KOPT-K1 (cell line): ENCODE results near the gene SPG7.

ENCODE experiments used
- H3K27ac ChIP-seq: fragments of 200-600 bp; sonication (generic); 2 replicates; pipeline ENCODE4 v1.5.1; 2016; ENCODE audit warnings: antibody characterized with exemption, mild to moderate bottlenecking, low read depth, low read length; ENCODE audit not compliant: poor library complexity, severe bottlenecking
- H3K36me3 ChIP-seq: fragments of 200-600 bp; sonication (generic); 2 replicates; pipeline ENCODE4 v1.5.1; 2017; ENCODE audit warnings: antibody characterized with exemption, mild to moderate bottlenecking, low read length, moderate library complexity; ENCODE audit not compliant: insufficient read depth
- H3K9me3 ChIP-seq: fragments of 200-600 bp; sonication (generic); 2 replicates; pipeline ENCODE4 v1.5.1; 2017; ENCODE audit warnings: antibody characterized with exemption, low read length, mild to moderate bottlenecking; ENCODE audit not compliant: insufficient read depth, poor library complexity, severe bottlenecking

SPG7 gene

DNA sequence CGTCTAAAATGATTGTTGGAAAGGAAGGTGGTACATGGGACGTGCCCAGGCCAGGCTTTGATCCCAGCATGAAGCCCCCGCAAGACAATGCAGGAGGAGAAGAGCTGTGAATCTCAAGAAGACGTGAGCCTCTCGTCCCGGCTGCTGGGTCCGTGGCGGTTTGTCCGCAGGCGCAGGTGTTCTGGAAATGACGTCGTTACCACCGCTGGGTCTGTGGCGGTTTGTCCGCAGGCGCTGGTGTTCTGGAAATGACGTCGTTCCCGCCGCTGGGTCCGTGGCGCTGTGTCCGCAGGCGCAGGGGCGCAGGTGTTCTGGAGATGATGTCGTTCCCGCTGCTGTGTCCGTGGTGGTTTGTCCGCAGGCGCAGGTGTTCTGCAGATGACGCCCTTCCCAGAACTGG is 14.1 kb downstream of the SPG7 start:
- Histone ChIP-seq H3K36me3 (peaks cover 100% of the 10 kb centered on the region), H3K27ac (no peak overlapping the region), H3K9me3 (no peaks in the 10 kb centered on the region)

- Histone ChIP-seq H3K27ac (no peak overlapping the region), H3K36me3 (peaks cover 100% of the 10 kb centered on the region), H3K9me3 (no peaks in the 10 kb centered on the region)
Observed at GRCh38 chr16:89523680-89524344, 15.6 kb downstream of the SPG7 start.

DNA sequence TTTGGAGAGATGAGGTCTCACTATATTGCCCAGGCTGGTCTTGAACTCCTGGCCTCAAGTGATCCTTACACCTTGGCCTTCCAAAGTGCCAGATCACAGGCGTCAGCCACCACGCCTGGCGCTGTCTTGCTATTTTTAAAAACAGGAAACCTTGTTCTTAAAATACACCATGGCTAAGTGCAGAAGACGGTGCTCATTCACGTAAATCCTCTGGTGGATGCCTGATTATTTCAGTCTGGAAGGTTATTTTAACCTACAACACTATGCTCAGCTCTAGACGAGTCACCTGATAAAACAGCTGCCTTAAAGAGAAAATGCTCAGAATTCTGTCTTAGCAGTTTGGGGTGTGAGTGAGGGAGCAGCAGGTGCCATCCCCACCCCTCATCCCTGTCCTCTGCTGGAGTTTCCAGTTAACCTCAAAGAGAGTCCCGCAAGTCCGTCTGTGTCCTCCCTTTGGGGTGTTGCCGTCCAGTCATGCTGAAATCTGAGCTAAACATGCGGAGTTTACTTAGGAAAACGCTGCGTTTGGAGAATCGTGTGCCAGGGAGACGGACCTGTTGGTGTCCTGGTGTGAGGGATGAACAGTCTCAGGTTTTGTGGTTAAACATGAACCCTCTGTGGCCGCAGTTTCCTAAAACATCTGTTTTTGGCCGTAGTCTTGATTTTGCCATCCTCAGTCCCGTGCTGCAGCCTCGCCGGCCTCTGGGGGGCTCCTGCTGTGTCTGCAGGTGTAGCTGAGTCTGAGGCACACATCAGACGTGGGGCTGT is 17.1 kb downstream of the SPG7 start:
- peaks cover 100% of the 10 kb centered on the region for H3K36me3 ChIP-seq
- H3K27ac ChIP-seq: no peak overlapping the region
- H3K9me3 ChIP-seq: no peaks in the 10 kb centered on the region

DNA sequence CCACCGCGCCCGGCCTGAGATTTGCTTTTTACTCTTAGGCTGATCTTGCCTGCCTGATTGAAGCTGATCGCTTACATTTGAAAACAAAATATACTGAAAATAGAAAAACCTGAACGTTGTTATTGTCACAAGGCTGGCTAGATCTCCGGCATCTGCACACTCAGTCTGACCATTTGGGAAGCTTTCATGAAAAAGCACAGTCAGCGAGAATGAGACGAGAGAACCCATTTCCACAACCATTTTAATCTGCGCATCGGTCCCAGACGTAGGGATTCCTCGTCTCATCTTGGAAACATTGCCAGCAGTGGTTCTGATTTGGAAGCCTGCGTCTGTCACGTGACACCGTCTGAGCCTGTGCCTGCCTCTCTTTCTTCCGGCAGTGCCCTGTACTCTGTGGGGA is 20.9 kb downstream of the SPG7 start:
- Histone ChIP-seq H3K9me3 (no peaks in the 10 kb centered on the region), H3K36me3 (peaks cover 100% of the 10 kb centered on the region), H3K27ac (no peak overlapping the region)

DNA sequence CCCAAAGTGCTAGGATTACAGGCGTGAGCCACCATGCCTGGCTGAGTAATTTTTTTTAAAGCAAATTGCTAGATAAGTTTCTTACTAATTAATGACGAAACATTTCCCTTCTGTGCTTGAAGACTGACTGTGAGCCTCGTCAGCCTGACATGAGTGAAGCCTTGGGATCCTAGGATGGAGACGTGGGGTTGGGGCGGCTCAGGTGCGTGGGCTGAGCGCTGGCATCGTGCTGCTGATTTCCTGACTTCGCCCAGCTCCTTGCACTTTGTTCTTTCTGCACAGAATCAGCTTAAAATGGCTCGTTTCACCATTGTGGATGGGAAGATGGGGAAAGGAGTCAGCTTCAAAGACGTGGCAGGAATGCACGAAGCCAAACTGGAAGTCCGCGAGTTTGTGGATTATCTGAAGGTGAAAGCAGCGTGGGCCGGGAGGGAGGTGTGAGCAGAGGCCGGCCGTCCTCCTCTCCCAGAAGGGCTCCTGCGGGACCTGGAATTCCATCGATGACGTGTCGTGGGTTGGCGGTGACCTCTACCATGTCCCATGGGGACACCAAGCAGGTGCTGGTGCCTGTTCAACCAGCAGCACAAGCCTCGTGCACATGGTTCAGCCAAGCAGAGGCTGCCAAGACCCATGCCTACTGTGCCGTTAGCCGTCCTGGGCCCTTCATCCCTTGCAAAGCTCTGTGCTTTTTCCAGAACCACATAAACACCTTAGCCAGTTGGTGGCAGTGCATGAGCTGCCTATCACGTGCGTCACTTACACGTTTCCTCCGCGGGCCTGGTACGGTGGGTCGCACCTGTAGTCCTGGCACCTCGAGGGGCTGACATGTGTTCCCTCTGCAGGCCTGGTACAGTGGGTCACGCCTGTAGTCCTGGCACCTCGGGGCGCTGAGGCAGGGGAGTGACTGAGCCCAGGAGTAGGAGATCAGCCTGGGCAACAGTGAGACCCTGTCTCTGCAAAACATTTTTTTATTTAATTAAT is 22.5 kb downstream of the SPG7 start:
- H3K9me3 ChIP-seq: no peaks in the 10 kb centered on the region
- H3K36me3 ChIP-seq: peaks cover 100% of the 10 kb centered on the region
- H3K27ac ChIP-seq: no peak overlapping the region

DNA sequence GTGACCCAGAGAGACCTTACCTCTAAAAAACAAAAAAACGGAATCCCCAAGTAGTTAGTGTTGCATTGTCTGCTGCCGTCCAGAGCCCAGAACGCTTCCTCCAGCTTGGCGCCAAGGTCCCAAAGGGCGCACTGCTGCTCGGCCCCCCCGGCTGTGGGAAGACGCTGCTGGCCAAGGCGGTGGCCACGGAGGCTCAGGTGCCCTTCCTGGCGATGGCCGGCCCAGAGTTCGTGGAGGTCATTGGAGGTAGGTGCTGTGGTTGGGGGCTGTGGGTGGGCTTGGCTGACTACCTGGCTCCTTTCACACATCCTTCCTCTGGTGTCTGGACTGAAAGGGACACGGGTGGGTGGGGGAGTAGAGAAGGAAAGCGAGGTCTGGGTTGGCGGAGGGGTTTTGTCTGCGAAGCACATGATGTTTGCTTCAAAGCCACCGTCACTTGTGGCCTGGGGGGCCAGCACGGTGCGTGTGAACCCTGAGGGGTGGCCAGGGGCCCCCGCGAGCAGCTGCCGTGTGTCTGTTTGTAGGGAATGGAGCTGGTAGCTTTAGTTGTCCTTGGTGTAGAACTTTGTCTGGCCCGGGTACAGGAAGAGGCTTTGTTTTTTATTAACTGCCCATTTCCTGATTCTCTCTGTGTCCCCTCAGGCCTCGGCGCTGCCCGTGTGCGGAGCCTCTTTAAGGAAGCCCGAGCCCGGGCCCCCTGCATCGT is 23.8 kb downstream of the SPG7 start:
- H3K36me3 ChIP-seq: peaks cover 99% of the 10 kb centered on the region
- H3K27ac ChIP-seq: no peak overlapping the region
- H3K9me3 ChIP-seq: no peaks in the 10 kb centered on the region

GRCh38 chr16:89534252-89534756 is 26.1 kb downstream of the SPG7 start:
- Histone ChIP-seq H3K9me3 (no peaks in the 10 kb centered on the region), H3K27ac (no peak overlapping the region), H3K36me3 (peaks cover 96% of the 10 kb centered on the region)

DNA sequence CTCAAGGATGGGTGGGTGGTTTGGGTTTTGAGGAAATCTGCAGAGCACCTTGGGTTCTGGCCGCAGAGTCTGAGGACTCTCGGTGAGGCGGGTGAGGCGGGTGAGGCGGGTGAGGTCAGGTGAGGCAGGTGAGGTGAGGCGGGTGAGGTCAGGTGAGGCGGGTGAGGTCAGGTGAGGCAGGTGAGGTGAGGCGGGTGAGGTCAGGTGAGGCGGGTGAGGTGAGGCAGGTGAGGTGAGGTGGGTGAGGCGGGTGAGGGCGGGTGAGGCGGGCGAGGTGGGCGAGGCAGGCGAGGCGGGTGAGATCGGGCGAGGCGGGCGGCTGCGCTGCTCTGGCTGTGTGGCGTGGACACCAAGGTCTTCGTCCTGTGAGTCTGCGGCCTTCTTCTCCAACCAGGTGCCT is 28.2 kb downstream of the SPG7 start:
- Histone ChIP-seq H3K36me3 (peaks cover 93% of the 10 kb centered on the region), H3K27ac (no peak overlapping the region), H3K9me3 (no peaks in the 10 kb centered on the region)

- H3K27ac ChIP-seq: no peak overlapping the region
- no peaks in the 10 kb centered on the region for H3K9me3 ChIP-seq
- H3K36me3 ChIP-seq: peaks cover 93% of the 10 kb centered on the region
Observed at GRCh38 chr16:89536886-89537548, 28.8 kb downstream of the SPG7 start.

GRCh38 chr16:89537549-89537925 is 29.3 kb downstream of the SPG7 start:
- Histone ChIP-seq H3K9me3 (no peaks in the 10 kb centered on the region), H3K27ac (no peak overlapping the region), H3K36me3 (peaks cover 93% of the 10 kb centered on the region)

DNA sequence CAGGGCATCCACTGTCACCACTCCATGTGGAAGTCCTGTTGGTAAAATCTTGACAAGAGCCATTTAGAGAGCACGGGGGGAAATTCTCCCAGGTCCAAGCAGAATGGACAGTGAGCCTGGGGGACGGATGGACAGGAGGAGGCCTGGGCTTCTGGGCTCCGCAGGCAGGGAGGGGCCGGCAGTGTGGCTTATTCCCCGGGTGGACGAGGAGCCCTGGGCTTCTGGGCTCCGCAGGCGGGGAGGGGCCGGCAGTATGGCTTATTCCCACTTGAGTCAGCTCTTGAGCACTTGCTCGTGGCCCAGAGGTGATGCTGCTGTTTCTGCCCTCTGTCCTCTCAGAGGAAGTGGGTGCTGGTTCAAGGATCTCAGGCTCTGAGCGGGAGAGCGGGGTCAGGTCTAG is 30.1 kb downstream of the SPG7 start:
- Histone ChIP-seq H3K9me3 (no peaks in the 10 kb centered on the region), H3K27ac (no peak overlapping the region), H3K36me3 (peaks cover 91% of the 10 kb centered on the region)

- Histone ChIP-seq H3K27ac (no peak overlapping the region), H3K9me3 (no peaks in the 10 kb centered on the region), H3K36me3 (peaks cover 90% of the 10 kb centered on the region)
Observed at GRCh38 chr16:89540557-89540956, 32.4 kb downstream of the SPG7 start.

GRCh38 chr16:89541792-89542191 is 33.6 kb downstream of the SPG7 start:
- H3K36me3 ChIP-seq: peaks cover 88% of the 10 kb centered on the region
- no peak overlapping the region for H3K27ac ChIP-seq
- H3K9me3 ChIP-seq: no peaks in the 10 kb centered on the region

DNA sequence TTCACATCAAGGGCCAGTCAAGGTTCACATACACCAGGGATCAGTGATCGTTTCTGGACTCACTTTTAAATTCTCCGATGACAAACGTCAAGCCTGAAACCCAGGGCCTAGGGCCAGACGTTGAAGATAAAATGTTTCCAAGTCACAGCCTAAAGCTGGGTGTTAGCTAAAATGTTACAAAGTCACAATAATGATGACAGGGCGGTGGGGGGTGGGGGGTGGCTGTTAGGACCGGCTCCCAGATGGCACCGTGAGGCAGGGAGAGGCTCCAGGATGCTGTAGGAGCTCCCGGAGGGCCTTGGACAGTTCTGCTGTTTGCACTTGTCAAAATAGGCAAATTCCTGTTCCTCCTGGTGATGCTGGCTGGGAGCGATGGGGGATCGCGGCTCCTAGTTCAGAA is 35.9 kb downstream of the SPG7 start:
- Histone ChIP-seq H3K9me3 (no peaks in the 10 kb centered on the region), H3K27ac (no peak overlapping the region), H3K36me3 (peaks cover 84% of the 10 kb centered on the region)
